Occipital lobe (tissue), 2 donors: ENCODE results near the gene ADGRG6. TPM values are rescaled to one million over a fixed set of nuclear protein-coding genes. Genes with fewer than 3 reads are reported as not detected.

Experiments used
- DNase-seq: peaks from one replicate; lab custom pipeline; 2025; lab: John Stamatoyannopoulos, UW
- total RNA-seq: library from RNA; depleted of rRNA; stranded (reverse); fragments of >200 nt; gene quantifications from one replicate; pipeline ENCODE4 v1.2.3, GENCODE V29; 2014

ADGRG6 gene
- total RNA-seq, 1 donor from 2014 or later: 28.2 TPM

DNA sequence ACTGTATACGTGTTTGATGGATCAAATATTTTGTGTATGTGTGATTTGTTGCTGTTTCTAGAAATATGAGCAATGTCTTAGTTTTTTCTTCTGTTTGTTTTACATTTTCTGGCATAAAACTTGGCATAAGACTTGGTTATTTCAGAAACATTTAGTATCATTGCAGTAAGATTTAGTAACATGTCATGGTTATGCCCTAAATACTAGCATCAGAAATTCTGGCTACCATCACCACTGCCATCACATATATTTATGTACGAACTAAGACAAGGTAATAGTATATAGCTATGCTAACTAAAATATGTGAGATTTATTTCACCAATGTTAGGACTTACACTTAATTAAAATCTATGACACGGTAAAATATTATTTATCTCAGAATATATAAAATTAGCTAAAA is 10.3 kb upstream of the ADGRG6 start:
- DNase-seq: no peak

DNA sequence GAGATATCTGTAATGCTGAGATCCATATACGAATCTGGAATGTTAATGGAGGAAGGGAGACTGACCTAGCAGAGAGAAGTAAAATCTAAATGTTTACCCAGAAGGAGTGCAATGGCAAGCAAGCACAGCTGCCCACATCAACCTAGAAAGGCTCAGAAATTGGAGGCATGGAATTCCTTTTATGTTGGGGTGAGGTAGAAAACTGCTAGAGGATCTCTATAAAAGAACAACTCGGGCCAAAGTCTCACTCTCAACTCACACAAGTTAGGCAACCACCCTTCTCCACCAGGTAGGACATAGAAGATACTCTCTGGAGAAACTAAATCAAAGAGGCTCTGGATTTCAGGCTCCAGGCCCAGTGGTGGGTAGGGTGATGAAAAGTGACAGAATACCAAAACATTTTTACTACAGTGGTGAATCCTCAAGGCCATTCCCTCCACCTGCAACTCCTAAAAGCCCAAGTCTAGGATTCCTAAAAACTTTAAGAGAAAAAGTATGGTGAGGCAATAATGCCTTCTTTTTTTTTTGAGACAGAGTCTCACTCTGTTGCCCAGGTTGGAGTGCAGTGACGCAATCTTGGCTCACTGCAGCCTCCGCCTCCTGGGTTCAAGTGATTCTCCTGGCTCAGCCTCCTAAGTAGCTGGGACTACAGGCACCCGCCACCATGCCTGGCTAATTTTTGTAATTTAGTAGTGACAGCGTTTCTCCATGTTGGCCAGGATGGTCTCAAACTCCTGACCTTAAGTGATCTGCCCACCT is 9.5 kb upstream of the ADGRG6 start:
- DNase-seq: no peak

DNA sequence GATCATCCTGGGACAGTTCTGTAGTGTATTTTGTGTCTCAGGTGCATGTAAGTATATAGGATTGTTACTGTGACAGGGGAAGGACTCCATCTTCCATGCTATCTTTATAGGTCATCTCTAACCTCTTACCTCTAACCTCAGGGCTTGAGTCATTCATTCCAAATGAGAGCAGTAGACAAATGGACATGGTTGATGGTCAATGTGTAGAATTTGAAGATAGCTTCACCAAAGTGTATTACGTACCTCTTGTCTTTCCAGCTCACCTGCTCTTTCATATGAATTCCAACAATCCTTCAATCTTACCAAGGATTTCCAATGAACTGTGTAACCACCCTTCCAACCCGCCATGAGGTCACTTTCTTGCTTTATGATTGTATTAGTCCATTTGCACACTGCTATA is 8.7 kb upstream of the ADGRG6 start:
- DNase-seq: no peak

DNA sequence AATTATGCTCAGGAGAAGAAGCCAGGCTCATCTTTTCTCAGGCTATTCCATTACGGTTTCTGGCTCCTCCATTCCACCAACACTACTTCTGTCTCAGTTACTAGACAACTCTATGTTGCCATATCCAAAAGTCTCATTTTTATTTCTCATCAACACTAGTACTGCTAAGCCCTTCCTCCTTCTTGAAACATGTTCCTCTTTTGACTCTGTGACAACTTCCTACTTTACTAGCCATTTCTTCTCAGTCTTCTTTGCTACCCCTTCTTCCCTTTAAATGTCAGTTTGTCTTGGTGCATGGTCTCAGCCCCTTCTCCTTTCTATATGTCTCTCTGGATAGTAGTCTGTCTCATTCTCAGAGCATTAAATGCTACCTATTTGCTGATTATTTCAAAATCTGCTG is 7.1 kb upstream of the ADGRG6 start:
- no peak for DNase-seq

DNA sequence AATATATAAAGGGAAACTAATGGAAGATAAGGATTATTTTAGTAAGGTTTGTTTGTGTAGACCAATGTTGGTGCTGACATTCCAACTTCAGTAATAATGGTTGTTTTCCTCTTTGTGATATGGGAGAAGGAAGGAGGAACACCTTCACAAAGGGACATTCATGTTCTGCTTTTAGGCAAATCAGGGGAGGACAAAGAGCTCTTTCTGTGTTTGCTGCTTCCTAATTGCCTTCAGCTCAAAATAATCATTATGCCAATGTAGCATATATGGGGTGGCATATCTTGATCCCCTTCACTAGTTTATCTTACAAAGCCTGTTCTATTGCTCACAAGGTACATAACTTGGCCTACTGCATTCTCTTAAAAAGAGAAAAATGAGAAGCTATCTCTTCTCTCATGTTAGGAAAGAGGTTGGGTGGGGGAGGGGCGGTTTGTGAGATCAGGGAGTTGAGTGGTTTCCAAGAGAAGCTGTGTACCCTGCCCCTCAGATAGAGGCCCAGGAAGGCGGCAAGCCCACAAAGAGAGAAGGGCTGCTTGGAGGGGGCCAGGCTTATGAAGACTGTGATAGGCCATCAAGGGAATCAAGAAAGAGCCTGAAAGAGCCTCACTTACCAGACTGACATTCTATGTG is 4.7 kb upstream of the ADGRG6 start:
- DNase-seq: no peak

DNA sequence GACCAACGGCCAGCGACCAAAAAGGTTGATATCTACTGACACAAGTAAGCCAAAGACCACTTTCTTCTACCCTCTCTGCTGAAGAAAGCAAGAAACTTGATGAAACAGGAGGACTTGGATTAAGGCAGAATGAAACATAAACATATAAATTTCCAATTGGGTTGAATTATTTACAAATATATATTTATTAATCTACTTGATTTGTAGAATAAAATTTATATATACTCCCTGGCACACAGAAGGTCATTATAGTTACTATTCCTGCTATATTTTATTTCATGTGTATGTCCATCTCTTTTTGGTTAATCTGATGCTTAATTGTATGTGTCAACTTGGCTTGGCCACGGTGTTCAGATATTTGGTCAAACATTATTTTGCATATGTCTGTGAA is 4.2 kb upstream of the ADGRG6 start:
- DNase-seq: no peak

DNA sequence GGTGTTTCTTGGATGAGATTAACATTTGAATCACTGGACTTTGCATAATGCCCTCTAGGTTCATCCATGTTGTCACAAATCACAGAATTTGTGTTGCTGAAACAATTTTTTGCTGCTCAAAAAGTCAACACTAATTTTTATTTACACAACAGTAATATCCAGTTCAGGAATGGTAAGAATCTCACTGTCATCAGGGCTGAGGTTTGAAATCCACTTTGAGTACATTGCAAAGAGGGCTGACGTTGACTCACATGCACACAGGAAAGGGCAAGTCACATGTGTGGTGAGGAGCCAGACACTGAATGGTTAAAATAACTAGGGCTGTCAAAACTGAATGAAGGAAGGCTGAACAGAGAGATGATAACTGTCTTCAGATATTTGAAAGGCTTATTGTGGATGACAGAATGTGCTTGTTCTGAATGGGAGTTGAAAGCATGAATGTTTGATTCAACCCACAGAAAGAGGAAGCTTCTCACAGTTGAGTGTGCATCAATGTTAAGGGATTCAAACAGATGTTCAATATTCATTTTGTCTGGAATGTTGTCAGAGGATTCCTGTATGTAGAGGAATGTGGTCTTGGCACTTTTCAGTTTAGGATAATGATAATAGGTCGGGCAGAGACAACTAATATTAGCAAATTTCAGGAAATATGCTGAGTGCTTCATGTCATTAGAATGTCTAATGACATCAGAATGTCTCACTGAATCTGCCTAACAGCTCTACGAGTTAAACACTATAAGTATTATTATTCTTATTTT is 3.6 kb upstream of the ADGRG6 start:
- no peak for DNase-seq

DNA sequence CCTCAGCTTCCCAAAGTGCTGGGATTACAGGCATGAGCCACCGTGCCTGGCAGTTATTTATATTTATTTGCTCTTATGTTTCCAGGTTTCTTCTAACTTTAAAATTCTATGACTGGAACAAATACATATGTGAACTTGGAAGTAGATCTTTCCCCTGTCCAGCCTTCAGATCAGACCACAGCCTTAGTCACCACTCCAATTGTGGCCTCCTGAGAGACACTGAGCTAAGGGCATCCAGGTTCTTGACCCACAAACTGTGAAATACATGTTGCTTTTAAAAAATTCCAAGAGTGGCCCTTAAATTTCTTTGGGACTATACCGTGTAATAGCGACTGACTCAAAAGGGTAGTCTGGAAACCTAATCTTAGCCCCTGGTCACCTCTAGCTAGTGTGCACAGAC is 1.5 kb upstream of the ADGRG6 start:
- DNase-seq: no peak

DNA sequence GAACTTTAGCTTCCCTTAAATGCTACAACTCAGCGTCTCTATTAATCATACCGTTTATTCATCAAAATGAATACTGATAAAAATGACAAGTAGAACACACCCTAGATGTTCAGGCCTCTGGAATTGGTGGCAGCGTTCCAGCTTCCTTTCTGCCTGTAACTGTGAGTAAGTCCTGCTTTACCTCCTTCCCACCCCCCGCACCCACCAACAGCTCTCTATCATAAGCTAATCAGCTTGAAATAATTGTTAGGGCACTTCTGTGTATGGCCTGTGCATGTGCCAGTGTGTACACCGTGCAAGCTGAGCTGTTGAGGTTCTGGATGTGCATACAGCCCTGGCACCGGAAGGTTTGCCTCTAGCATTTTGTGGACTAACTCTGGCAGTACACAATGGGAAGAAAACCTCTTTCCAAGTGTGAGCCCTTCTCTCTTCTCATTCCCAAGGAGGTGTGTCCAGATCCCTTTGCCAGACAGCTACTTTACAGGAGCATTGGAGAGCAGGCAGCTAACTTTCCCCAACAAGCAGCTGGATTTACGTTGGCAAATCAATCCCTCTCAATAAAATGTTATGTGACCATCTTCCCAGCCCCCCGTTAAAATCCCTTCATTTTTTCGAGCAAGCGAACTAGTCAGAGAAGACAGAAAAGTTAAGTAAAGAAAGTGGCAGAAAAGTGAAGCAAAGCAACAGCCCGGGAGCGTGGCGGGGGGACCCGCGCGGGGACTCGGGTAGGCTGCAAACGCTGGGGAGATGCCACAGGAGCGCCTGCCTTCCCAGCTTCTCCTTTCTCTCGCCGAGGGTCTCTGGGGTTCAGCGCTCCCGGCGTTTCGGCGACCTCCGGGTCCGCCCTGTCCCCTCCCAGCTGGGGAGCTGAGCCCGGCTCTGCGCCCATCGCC is 803 bp upstream of the ADGRG6 start:
- no peak for DNase-seq

DNA sequence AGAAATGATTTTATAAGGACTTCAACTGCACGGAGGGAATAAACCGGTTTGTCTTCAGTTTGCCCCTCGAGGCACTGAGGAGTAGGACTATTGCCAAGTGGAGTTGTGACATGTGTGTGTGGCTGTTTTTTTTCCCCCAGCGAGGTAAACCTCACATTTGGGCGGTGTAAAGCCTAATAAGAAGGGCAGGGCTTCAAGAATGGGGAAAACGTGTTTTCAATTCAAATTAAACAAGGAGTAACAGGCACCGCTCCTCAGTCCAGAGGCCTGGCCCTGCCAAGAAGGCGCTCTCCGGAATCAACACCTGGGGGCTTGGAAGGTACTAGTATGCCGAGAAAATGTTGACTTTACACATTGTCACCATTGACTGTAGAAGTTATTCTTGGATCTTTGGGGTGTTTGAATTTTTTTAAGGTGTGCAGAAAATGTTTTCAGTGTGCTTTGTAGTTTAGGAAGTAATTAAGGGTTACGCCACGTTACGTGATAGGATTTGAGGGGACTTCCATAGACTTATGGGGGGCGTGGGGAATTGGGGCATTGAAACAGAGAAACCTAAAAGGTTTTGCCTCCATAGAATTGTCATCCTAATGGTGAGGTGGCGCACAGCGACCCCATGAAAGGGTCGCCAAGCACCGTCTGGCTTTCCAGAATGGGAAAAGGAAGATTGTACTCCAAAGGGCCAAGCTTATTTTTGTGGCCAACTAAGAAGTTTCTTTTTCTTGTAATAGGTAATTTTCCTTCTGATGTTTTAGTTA is 791 bp downstream of the ADGRG6 start:
- DNase-seq: no peak

DNA sequence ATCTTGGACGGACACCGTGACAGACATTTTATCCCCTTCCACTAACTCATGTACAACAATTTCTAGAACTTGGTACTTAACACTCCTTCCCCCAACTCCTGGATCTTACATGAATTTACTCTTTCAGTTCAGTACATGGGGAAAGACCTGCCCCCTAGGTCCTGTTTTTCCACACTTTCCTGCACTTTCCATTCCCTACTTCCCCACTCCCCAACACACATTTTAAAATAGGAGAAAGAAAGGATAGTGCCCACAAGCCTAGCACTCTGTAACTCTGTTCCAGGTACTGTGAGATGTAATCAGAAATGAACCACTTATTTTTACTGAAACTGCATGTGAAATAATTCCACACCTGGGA is 1.3 kb downstream of the ADGRG6 start:
- no peak for DNase-seq

DNA sequence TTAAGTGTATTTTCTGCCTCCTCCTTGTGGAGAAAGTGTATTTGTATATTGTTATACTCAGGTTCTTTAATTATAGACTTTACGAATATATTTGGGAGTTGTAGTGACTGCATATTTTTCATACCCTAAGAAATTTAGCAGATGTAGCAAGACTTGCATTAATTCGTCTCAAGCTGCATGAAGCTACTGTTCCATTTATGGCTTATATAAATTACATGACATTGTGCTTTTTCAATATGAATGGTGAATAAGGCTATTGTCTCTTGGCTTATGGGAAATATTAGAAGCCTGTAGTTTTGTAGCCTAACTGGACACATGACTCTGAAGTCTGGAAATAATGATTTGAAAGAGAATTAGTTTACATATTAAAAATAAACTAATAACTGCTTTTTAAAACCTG is 2.4 kb downstream of the ADGRG6 start:
- no peak for DNase-seq

DNA sequence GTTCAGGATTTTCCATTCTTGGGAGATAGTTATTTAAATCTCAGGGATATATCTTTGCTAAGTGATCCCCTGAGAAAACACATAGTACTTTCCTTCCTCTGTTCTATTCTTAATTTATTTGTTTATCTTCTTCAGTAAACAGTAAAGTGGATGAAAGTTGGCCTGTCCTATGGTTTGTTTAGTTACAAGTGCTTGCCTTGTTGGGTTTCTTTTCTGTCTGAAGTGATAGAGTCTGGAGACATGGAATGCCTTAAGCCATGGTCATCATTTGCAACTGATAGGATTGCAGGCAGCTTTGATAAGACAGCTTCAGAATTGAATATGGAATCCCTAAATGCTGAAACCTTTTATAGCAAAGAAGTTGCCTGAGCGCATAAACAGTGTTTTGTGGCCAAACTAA is 4.9 kb downstream of the ADGRG6 start:
- no peak for DNase-seq

DNA sequence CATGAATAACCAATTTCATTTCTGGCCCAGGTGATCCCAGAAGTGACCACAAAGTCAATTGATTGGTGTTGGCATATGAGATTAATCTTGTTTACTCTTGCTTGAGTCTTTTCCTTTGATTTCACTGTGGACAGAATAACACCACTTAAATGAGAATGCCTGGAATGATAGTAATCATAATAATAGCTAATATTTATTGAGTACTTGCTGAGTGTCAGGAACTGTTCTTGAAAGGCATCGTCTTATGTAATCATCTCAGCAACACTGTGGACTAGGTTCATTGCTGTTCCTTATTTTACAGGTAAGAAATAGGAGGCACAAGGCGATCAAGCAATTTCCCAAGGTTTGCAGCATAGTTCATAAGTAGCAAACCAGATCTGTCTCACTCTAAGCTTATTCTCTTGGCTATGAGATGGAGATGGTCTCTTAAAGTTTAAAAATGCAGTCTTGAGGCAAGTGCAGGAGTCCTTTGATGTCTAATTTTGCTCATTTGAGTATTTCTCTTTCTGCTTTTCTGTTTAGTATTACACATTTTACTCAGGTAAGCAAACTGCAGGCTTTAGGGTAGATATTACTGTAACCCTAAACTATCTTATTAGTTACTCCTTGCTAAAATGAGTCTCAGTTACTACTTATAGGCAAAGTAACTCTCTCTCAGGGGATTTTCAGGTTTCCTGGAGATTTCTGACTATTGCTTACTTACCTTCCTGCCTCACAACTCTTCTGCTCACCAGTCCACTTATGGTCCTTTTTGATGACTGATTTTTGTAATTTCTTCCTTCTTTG is 6.3 kb downstream of the ADGRG6 start:
- no peak for DNase-seq

DNA sequence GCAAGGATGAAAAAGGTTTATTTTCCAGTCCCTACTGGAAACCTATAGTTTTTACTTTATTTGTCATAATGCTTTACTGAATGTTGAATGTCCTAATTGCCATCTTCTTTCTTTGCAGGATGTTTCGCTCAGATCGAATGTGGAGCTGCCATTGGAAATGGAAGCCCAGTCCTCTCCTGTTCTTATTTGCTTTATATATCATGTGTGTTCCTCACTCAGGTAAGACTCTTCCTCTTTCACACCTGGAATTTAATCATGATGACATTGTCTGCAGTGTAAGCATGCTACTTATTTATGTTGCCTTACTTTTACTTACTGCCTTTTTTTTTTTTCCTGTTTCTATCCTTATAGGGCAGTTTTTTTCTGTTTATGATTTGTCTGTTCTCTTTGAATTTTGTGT is 7.6 kb downstream of the ADGRG6 start:
- no peak for DNase-seq

DNA sequence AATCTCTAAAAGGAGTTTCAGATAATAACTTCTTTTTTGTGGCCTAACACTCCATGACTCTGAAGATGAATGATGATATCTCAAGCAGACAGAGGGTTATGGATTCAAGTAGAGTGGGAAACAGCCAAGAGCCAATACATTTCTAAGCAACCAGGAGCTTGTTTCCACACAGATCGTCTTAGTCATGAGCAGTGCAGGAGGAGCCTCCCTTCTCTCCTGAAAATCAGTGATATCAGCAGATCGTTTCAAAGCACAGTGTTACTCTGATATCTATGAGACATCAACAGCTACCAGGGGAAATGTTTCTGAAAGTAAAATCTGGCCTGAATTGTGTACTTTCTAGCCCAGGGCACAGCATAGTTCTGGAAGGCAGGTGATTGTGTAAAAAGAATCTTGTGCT is 11.5 kb downstream of the ADGRG6 start:
- no peak for DNase-seq

DNA sequence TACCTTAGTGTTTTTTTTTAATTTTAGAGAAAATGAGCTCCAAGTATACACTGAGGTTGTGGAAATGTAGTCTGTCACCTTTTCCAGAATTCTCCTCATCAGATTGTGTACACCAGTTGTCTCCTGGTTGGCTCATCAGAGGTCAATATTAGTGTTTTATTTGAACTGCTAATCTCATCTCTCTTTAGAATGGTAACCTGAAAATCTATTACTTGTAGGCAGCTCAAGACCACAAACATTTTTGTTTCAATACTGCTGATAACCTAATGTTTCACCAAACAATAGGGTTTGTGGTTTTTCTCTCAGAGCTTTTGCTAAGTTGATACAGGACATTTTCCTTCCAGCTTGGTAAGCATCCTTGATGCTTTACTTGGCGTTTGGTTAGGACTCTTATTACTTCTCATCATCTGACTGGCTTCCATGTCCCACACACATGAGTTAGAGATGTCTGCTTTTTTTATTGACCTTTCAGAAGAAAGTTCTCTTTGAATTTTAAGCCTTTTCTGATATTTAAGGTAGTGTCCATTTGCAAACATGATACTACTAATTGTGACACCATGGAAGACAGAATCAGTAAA is 15.1 kb downstream of the ADGRG6 start:
- no peak for DNase-seq

DNA sequence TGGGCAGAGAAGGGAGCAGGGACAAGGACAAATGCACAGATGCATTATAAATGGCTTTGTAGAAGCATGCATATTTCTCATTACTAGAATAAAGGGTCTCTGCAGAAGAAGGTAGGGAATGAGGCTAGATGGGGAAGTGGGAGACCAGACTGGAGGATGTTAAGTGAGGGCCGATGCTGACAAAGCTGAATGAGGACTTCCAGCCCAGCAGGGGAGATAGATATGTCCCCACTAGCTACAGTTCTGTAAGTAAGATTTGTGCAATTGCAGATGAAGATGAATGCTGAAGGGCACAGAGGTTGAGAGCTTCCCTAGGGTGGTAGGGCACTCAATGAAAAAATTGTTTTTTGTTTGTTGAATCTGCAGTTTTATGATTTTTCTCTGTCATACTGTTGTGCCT is 16.9 kb downstream of the ADGRG6 start:
- no peak for DNase-seq

DNA sequence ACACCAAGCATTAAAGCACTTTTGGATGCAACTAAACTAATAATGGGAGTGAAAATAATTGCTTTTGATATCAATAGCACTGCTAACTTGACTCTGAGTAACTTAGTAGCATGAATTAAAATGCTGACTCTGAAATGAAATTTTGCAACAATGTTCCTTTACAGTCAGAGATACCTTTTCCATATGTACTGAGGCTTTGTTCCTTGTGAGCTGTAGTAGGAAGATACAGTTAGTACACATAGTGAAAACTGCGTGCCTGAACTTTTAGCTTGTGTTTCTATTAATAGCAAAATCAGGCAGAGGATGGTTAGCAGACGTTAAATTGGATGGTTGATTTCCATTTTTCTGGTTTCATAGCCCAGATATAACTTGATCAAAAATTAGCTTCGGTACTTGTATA is 18.6 kb downstream of the ADGRG6 start:
- DNase-seq: no peak

DNA sequence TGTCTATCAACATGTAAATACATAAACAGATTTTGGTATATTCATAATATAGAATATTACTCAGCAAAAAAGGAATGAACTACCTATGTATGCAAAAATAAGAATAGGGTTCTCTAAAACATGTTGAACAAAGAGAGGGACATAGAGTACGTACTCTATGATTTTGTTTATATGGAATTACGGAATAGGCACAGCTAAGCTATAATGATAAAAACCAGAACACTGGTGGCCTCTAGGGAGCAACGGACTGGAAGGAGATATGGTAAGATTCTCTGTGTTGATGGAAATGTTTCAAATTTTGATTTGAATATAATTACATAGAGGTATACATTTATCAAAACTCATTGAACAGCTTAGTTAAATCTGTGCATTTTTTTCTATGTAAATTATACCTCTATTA is 19.6 kb downstream of the ADGRG6 start:
- DNase-seq: no peak
